ENCODE measurements around the gene NLK. TPM values are rescaled to one million over a fixed set of nuclear protein-coding genes. Genes with fewer than 3 reads are reported as not detected.
"Not testable (repeated sequence)": the region's sequence is repeated elsewhere in the genome, so short reads cannot be mapped to it uniquely, and the experiment has no call there.

The NLK gene
- total and polyA plus RNA-seq, 10 of the 15 experiments (the other 5 are each of a cell fraction or from before 2014, with no cell fraction given) = 5.0 to 22.9 (median 15.0) TPM

DNA sequence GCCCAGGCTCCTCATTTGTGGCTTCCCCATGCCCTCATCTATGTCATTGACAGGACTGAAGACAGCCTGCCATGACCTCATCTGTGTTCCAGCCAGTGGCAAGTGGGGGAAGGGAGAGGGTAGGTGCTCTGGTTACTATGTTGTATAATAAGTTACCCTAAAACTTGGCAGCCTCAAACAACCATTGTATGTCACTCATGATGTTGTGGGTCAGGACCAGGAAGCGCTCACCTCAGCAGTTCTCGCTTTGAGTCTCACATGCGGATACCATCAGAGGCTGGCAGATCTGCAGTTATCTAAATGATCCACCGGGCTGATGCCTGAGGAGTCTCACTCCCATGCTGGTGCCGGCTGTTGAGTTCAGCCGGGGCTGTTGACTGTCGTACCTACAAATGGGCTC is 187.5 kb downstream of the NLK start:
- ChIA-PET SMC1A (ENCODE audit: uncharacterized antibody, unreplicated experiment) (interaction anchor here (1.4 to 2.2 kb wide), 2 partner anchors 19 to 219 kb away, joined by 3 to 7 read pairs; no protein-coding TSS in a partner anchor), POLR2A (no interaction called here), RAD21 (ENCODE audit: unreplicated experiment) (interaction anchor here (1.3 to 1.6 kb wide), 2 partner anchors 187 to 425 kb away, joined by 3 to 4 read pairs; no protein-coding TSS in a partner anchor), CTCF (interaction anchor here (1.3 to 4.2 kb wide), 3 partner anchors 54 to 186 kb away, joined by 3 to 41 read pairs (median 4); no protein-coding TSS in a partner anchor)
- no peak overlapping the region for H3K9ac ChIP-seq (ENCODE audit: control insufficient read depth, insufficient read depth, low read length)
- H3K27ac ChIP-seq (ENCODE audit: control insufficient read depth, insufficient read depth) = no peak overlapping the region
- H3K79me2 ChIP-seq (ENCODE audit: control insufficient read depth, insufficient read depth, low read length) = no peaks in the 10 kb centered on the region
- DNase-seq (ENCODE audit: low read depth, low spot score) (no peak), FAIRE-seq (no peak), ATAC-seq (peak; percentile 78)
- H3K27me3 ChIP-seq (replicated peaks in 1 of 2; ENCODE audit: control insufficient read depth in 2 of 2, insufficient read depth in 2 of 2, low read length in 1 of 2) = peaks cover 0 to 9% of the 10 kb centered on the region in 2 experiments; a peak in 1 of 4 replicates
- no peaks in the 10 kb centered on the region for H3K36me3 ChIP-seq (ENCODE audit: control insufficient read depth in 2 of 2, insufficient read depth in 2 of 2, low read length in 1 of 2)
- H4K20me1 ChIP-seq (ENCODE audit: control insufficient read depth, insufficient read depth) = no peaks in the 10 kb centered on the region
- BruUV-seq (replicated peaks) = no TSS peak
- no peak for TF ChIP-seq NFXL1 (IDR thresholded peaks at IDR 0.05; ENCODE audit: borderline replicate concordance)
- no peak for TF ChIP-seq RUNX3 (IDR thresholded peaks at IDR 0.05; ENCODE audit: low read length)
- no peak for TF ChIP-seq SIX5 (IDR thresholded peaks at IDR 0.05; ENCODE audit: low read depth, low read length, severe bottlenecking)
- TF ChIP-seq, protein P1, sequence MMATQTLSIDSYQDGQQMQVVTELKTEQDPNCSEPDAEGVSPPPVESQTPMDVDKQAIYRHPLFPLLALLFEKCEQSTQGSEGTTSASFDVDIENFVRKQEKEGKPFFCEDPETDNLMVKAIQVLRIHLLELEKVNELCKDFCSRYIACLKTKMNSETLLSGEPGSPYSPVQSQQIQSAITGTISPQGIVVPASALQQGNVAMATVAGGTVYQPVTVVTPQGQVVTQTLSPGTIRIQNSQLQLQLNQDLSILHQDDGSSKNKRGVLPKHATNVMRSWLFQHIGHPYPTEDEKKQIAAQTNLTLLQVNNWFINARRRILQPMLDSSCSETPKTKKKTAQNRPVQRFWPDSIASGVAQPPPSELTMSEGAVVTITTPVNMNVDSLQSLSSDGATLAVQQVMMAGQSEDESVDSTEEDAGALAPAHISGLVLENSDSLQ (IDR thresholded peaks at IDR 0.05) = 0 out of 2 replicates have a peak, but pooled peaks have one; percentile 25
- TF ChIP-seq, protein P2, sequence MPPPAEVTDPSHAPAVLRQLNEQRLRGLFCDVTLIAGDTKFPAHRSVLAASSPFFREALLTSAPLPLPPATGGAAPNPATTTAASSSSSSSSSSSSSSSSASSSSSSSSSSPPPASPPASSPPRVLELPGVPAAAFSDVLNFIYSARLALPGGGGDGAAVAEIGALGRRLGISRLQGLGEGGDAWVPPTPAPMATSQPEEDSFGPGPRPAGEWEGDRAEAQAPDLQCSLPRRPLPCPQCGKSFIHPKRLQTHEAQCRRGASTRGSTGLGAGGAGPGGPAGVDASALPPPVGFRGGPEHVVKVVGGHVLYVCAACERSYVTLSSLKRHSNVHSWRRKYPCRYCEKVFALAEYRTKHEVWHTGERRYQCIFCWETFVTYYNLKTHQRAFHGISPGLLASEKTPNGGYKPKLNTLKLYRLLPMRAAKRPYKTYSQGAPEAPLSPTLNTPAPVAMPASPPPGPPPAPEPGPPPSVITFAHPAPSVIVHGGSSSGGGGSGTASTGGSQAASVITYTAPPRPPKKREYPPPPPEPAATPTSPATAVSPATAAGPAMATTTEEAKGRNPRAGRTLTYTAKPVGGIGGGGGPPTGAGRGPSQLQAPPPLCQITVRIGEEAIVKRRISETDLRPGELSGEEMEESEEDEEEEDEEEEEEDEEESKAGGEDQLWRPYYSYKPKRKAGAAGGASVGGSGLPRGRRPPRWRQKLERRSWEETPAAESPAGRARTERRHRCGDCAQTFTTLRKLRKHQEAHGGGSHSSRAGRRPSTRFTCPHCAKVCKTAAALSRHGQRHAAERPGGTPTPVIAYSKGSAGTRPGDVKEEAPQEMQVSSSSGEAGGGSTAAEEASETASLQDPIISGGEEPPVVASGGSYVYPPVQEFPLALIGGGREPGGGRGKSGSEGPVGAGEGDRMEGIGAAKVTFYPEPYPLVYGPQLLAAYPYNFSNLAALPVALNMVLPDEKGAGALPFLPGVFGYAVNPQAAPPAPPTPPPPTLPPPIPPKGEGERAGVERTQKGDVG (CRISPR knock-in tag; IDR thresholded peaks at IDR 0.05) = no peak
- TF ChIP-seq, protein P3, sequence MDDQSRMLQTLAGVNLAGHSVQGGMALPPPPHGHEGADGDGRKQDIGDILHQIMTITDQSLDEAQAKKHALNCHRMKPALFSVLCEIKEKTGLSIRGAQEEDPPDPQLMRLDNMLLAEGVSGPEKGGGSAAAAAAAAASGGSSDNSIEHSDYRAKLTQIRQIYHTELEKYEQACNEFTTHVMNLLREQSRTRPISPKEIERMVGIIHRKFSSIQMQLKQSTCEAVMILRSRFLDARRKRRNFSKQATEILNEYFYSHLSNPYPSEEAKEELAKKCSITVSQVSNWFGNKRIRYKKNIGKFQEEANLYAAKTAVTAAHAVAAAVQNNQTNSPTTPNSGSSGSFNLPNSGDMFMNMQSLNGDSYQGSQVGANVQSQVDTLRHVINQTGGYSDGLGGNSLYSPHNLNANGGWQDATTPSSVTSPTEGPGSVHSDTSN (IDR thresholded peaks at IDR 0.05; ENCODE audit: insufficient replicate concordance, low read depth, low read length) = no peak
- no peaks in the 10 kb centered on the region for H3K9me3 ChIP-seq (replicated peaks; ENCODE audit: control insufficient read depth, insufficient read depth, low read length)
- no peak overlapping the region for H3K4me2 ChIP-seq (ENCODE audit: control insufficient read depth, insufficient read depth)
- in situ Hi-C loops (cut with MboI) = no loop called here
- intact Hi-C loops (cut with micrococcal nuclease; ENCODE audit: unreplicated experiment) = loop anchor here (5.0 kb wide), 1 partner anchor 92 kb away; no protein-coding TSS in a partner anchor
- WGBS (ENCODE audit: insufficient coverage, insufficient replicate concordance, low lambda C conversion rate, missing lambda C conversion rate) = 24% methylated on average over 7 of the region's 7 CpGs
- H3K4me1 ChIP-seq (ENCODE audit: control insufficient read depth, insufficient read depth, low read length) = no peaks in the 10 kb centered on the region
- no peak overlapping the region for H3K4me3 ChIP-seq
- no peak overlapping the region for H2AFZ ChIP-seq (ENCODE audit: control insufficient read depth, low read depth, low read length)

DNA sequence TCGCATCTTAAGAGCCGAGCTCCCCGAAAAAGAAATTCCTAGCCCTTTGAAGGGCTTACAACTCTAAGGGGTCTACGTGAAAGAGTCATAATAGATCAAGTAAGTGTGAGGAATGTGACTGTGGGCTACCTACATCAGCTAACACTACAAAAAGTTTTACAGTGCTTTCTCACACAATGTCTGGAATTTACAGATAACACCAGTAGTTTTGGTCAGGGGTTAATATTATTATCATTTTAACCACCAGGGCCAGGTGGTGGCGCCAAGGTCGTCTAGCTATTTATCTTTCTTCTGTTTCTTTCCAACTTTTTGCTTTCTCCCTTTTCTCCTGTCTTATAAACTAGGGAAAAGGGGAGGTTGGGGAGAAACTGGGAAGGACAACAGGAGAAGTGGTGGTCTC is 188.1 kb downstream of the NLK start:
- H3K36me3 ChIP-seq (ENCODE audit: control insufficient read depth in 2 of 2, insufficient read depth in 2 of 2, low read length in 1 of 2); H2AFZ ChIP-seq (ENCODE audit: control insufficient read depth, low read depth, low read length); in situ Hi-C loops (cut with MboI); H3K27me3 ChIP-seq (replicated peaks in 1 of 2; ENCODE audit: control insufficient read depth in 2 of 2, insufficient read depth in 2 of 2, low read length in 1 of 2); FAIRE-seq; H3K4me3 ChIP-seq; H3K27ac ChIP-seq (ENCODE audit: control insufficient read depth, insufficient read depth); H3K79me2 ChIP-seq (ENCODE audit: control insufficient read depth, insufficient read depth, low read length); H3K9me3 ChIP-seq (replicated peaks; ENCODE audit: control insufficient read depth, insufficient read depth, low read length); DNase-seq (ENCODE audit: low read depth, low spot score); ATAC-seq; H3K4me2 ChIP-seq (ENCODE audit: control insufficient read depth, insufficient read depth); BruUV-seq (replicated peaks); H3K4me1 ChIP-seq (ENCODE audit: control insufficient read depth, insufficient read depth, low read length); POLR2A ChIA-PET; H3K9ac ChIP-seq (ENCODE audit: control insufficient read depth, insufficient read depth, low read length); H4K20me1 ChIP-seq (ENCODE audit: control insufficient read depth, insufficient read depth): not testable (repeated sequence)
- CTCF ChIA-PET = interaction anchor here (1.2 to 4.2 kb wide), 5 partner anchors 21 to 186 kb away, joined by 3 to 41 read pairs (median 4); no protein-coding TSS in a partner anchor
- 48% methylated on average over 6 of the region's 6 CpGs for WGBS (ENCODE audit: insufficient coverage, insufficient replicate concordance, low lambda C conversion rate, missing lambda C conversion rate)
- intact Hi-C loops (cut with micrococcal nuclease; ENCODE audit: unreplicated experiment) = loop anchor here (5.0 kb wide), 1 partner anchor 92 kb away; no protein-coding TSS in a partner anchor
- RAD21 ChIA-PET (ENCODE audit: unreplicated experiment) = interaction anchor here (1.3 to 1.6 kb wide), 2 partner anchors 186 to 425 kb away, joined by 3 to 4 read pairs; no protein-coding TSS in a partner anchor
- SMC1A ChIA-PET (ENCODE audit: uncharacterized antibody, unreplicated experiment) = interaction anchor here (1.4 to 2.2 kb wide), 2 partner anchors 18 to 219 kb away, joined by 3 to 7 read pairs; no protein-coding TSS in a partner anchor

All from GM12878 (cell line).